ENCODE results near the gene NKX2-4. TPM values are rescaled to one million over a fixed set of nuclear protein-coding genes. Genes with fewer than 3 reads are reported as not detected.

The NKX2-4 gene
- total and polyA plus RNA-seq, 2 of the 4 experiments (the other 2 are of a cell fraction), result not detected

DNA sequence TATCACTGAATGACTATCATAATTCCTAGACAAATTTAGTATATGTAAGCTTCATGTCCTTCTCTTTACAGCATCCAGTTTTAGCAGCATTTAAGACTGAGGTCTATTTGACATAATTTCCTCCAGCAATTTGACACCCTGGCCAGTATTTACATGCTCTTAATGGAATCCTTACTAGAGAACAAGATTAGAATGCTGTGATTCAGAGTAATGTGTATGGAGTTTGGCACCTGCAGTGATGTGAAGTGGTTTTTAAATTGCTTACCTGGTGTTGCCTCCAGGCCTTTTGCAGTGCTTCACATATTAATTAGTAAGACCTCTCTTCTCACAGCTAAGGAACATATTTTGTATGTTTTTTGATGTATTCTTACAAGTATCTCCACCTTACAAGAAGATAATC, 9.8 kb downstream of the NKX2-4 start:
- Histone ChIP-seq H2BK20ac (ENCODE audit: low read depth, low read length) (no peak overlapping the region), H2AK9ac (replicated peaks; ENCODE audit: low read depth, low read length, poor library complexity) (no peak overlapping the region), H3K27ac (ENCODE audit: insufficient read depth, low read length) (no peak overlapping the region), H2BK120ac (ENCODE audit: low read depth, low read length) (no peak overlapping the region), H4K20me1 (ENCODE audit: insufficient read depth, low read length) (no peaks in the 10 kb centered on the region), H2BK5ac (ENCODE audit: low read depth, low read length, poor library complexity, severe bottlenecking) (no peak overlapping the region), H4K8ac (ENCODE audit: low read depth in 2 of 2, low read length in 2 of 2) (no peak overlapping the region), H3K27me3 (ENCODE audit: control insufficient read depth, insufficient read depth, low read length) (peaks cover 15% of the 10 kb centered on the region), H2BK15ac (ENCODE audit: low read depth, low read length) (no peak overlapping the region), H3K18ac (ENCODE audit: low read depth, low read length) (no peak overlapping the region), H3K4me2 (ENCODE audit: low read depth, low read length) (no peak overlapping the region), H3K9me3 (ENCODE audit: control insufficient read depth, insufficient read depth, low read length) (peaks cover 2% of the 10 kb centered on the region; the same call in 1 of the 2 replicates), H2AK5ac (ENCODE audit: low read depth, low read length) (no peak overlapping the region), H4K5ac (ENCODE audit: low read depth, low read length) (no peak overlapping the region), H3K4ac (ENCODE audit: low read depth, low read length) (no peak overlapping the region), H3K14ac (replicated peaks; ENCODE audit: low read depth, low read length) (no peak overlapping the region), H3K56ac (ENCODE audit: extremely low read depth, insufficient read depth, low read length) (no peak overlapping the region), H3K4me3 (ENCODE audit: insufficient read depth, low read depth, low read length) (no peak overlapping the region), H3K9ac (ENCODE audit: low read depth, low read length) (no peak overlapping the region), H3K23ac (ENCODE audit: low read depth, low read length) (no peak overlapping the region), H3K36me3 (ENCODE audit: control insufficient read depth, insufficient read depth, low read length) (peaks cover 9% of the 10 kb centered on the region), H3K9me1 (ENCODE audit: insufficient read depth, low read length) (no peaks in the 10 kb centered on the region), H4K91ac (ENCODE audit: insufficient read depth, low read depth, low read length) (no peak overlapping the region), H2AFZ (replicated peaks; ENCODE audit: low read length, poor library complexity) (no peak overlapping the region), H3K4me1 (ENCODE audit: control insufficient read depth, insufficient read depth, low read length) (peaks cover 2% of the 10 kb centered on the region; the same call in 1 of the 2 replicates), H3K79me1 (ENCODE audit: low read depth in 1 of 2, low read length in 2 of 2) (no peaks in the 10 kb centered on the region; a peak in 1 of 4 replicates)
- ChIA-PET CTCF (no interaction called here), POLR2A (ENCODE audit: unreplicated experiment) (no interaction called here)
- no peak for ATAC-seq (ENCODE audit: low read depth)
- dilution Hi-C loops (cut with HindIII; ENCODE audit: low sequenced_read_pairs, unreplicated experiment), result no loop called here
- in situ Hi-C loops (cut with MboI; ENCODE audit: low sequenced_read_pairs), result no loop called here
- no peak for DNase-seq
- BruUV-seq (replicated peaks), result no TSS peak
- TF ChIP-seq POLR2A (IDR thresholded peaks at IDR 0.05; ENCODE audit: low read depth, low read length), result no peak
- TF ChIP-seq MAFK (IDR thresholded peaks at IDR 0.05; ENCODE audit: low read depth, low read length), result no peak
- no peak for TF ChIP-seq BHLHE40 (IDR thresholded peaks at IDR 0.05; ENCODE audit: low read depth, low read length)
- TF ChIP-seq RCOR1 (IDR thresholded peaks at IDR 0.05; ENCODE audit: insufficient replicate concordance, low read length), result no peak
- TF ChIP-seq RFX5 (IDR thresholded peaks at IDR 0.05; ENCODE audit: low read depth, low read length), result no peak
- TF ChIP-seq FOS (IDR thresholded peaks at IDR 0.05; ENCODE audit: low read depth, low read length), result no peak
- TF ChIP-seq, protein P1, sequence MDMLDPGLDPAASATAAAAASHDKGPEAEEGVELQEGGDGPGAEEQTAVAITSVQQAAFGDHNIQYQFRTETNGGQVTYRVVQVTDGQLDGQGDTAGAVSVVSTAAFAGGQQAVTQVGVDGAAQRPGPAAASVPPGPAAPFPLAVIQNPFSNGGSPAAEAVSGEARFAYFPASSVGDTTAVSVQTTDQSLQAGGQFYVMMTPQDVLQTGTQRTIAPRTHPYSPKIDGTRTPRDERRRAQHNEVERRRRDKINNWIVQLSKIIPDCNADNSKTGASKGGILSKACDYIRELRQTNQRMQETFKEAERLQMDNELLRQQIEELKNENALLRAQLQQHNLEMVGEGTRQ (IDR thresholded peaks at IDR 0.05; ENCODE audit: low read depth, low read length), result no peak
- TF ChIP-seq CHD1 (IDR thresholded peaks at IDR 0.05; ENCODE audit: low read depth, low read length), result no peak
- TF ChIP-seq, protein P2, sequence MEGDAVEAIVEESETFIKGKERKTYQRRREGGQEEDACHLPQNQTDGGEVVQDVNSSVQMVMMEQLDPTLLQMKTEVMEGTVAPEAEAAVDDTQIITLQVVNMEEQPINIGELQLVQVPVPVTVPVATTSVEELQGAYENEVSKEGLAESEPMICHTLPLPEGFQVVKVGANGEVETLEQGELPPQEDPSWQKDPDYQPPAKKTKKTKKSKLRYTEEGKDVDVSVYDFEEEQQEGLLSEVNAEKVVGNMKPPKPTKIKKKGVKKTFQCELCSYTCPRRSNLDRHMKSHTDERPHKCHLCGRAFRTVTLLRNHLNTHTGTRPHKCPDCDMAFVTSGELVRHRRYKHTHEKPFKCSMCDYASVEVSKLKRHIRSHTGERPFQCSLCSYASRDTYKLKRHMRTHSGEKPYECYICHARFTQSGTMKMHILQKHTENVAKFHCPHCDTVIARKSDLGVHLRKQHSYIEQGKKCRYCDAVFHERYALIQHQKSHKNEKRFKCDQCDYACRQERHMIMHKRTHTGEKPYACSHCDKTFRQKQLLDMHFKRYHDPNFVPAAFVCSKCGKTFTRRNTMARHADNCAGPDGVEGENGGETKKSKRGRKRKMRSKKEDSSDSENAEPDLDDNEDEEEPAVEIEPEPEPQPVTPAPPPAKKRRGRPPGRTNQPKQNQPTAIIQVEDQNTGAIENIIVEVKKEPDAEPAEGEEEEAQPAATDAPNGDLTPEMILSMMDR (conservative IDR thresholded peaks at IDR 0.05; ENCODE audit: low read depth, low read length), result no peak
- TF ChIP-seq CEBPB (IDR thresholded peaks at IDR 0.05; ENCODE audit: low read depth, low read length), result no peak
- no peak for TF ChIP-seq MAZ (IDR thresholded peaks at IDR 0.05; ENCODE audit: borderline replicate concordance, low read depth, low read length)
- TF ChIP-seq MXI1 (IDR thresholded peaks at IDR 0.05; ENCODE audit: borderline replicate concordance, low read depth, low read length), result no peak
- TF ChIP-seq RAD21 (IDR thresholded peaks at IDR 0.05; ENCODE audit: low read length), result no peak
- no peak for TF ChIP-seq SMC3 (IDR thresholded peaks at IDR 0.05; ENCODE audit: low read depth, low read length)
- TF ChIP-seq, protein P3, sequence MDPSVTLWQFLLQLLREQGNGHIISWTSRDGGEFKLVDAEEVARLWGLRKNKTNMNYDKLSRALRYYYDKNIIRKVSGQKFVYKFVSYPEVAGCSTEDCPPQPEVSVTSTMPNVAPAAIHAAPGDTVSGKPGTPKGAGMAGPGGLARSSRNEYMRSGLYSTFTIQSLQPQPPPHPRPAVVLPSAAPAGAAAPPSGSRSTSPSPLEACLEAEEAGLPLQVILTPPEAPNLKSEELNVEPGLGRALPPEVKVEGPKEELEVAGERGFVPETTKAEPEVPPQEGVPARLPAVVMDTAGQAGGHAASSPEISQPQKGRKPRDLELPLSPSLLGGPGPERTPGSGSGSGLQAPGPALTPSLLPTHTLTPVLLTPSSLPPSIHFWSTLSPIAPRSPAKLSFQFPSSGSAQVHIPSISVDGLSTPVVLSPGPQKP (IDR thresholded peaks at IDR 0.05; ENCODE audit: borderline replicate concordance, low read depth, low read length), result no peak
- no peak for TF ChIP-seq NFE2L2 (IDR thresholded peaks at IDR 0.05; ENCODE audit: low read depth, low read length)
- intact Hi-C loops (cut with micrococcal nuclease), result loop anchor here (5.0 kb wide), 1 partner anchor 85 kb away; the partner anchor contains the start of gene XRN2

Measured in IMR-90 (cell line).